ENCODE measurements around the gene DOCK7.

Gene DOCK7

GRCh38 chr1:62726011-62726442 is 37.8 kb upstream of the DOCK7 start:
- Histone ChIP-seq H3K36me3 (ENCODE audit: low read length) (no peaks in the 10 kb centered on the region), H3K4me3 (ENCODE audit: insufficient read depth, low read length, poor library complexity, severe bottlenecking) (no peak overlapping the region), H2AFZ (ENCODE audit: low read depth, low read length, severe bottlenecking) (no peak overlapping the region), H3K27me3 (ENCODE audit: low read length) (no peaks in the 10 kb centered on the region), H3K79me2 (ENCODE audit: insufficient read depth, low read length) (no peaks in the 10 kb centered on the region), H3F3A (ENCODE audit: insufficient read depth) (no peaks in the 10 kb centered on the region), H3K9me3 (ENCODE audit: insufficient read depth, low read length) (no peaks in the 10 kb centered on the region), H4K20me1 (ENCODE audit: low read depth, low read length) (no peaks in the 10 kb centered on the region), H3K9ac (ENCODE audit: low read length) (no peak overlapping the region), H3K9me2 (replicated peaks; ENCODE audit: insufficient read depth, low read length) (no peaks in the 10 kb centered on the region), H3K4me2 (ENCODE audit: low read depth, low read length, poor library complexity, severe bottlenecking) (no peak overlapping the region), H3K27ac (ENCODE audit: low read depth, low read length) (no peak overlapping the region)
- TF ChIP-seq CTCF (IDR thresholded peaks at IDR 0.05; ENCODE audit: insufficient read depth, low read length, poor library complexity, severe bottlenecking) (no peak), EZH2phosphoT487 (conservative IDR thresholded peaks at IDR 0.05; ENCODE audit: low read length) (no peak)

GRCh38 chr1:62725255-62725654 is 37.1 kb upstream of the DOCK7 start:
- no peaks in the 10 kb centered on the region for H4K20me1 ChIP-seq (ENCODE audit: low read depth, low read length)
- H3F3A ChIP-seq (ENCODE audit: insufficient read depth), result no peaks in the 10 kb centered on the region
- H3K9me3 ChIP-seq (ENCODE audit: insufficient read depth, low read length), result no peaks in the 10 kb centered on the region
- no peaks in the 10 kb centered on the region for H3K27me3 ChIP-seq (ENCODE audit: low read length)
- no peaks in the 10 kb centered on the region for H3K36me3 ChIP-seq (ENCODE audit: low read length)
- H3K9ac ChIP-seq (ENCODE audit: low read length), result no peak overlapping the region
- no peaks in the 10 kb centered on the region for H3K9me2 ChIP-seq (replicated peaks; ENCODE audit: insufficient read depth, low read length)
- no peak overlapping the region for H3K4me2 ChIP-seq (ENCODE audit: low read depth, low read length, poor library complexity, severe bottlenecking)
- H2AFZ ChIP-seq (ENCODE audit: low read depth, low read length, severe bottlenecking), result no peak overlapping the region
- no peak overlapping the region for H3K27ac ChIP-seq (ENCODE audit: low read depth, low read length)
- H3K79me2 ChIP-seq (ENCODE audit: insufficient read depth, low read length), result no peaks in the 10 kb centered on the region
- TF ChIP-seq EZH2phosphoT487 (conservative IDR thresholded peaks at IDR 0.05; ENCODE audit: low read length) (no peak), CTCF (IDR thresholded peaks at IDR 0.05; ENCODE audit: insufficient read depth, low read length, poor library complexity, severe bottlenecking) (no peak)
- H3K4me3 ChIP-seq (ENCODE audit: insufficient read depth, low read length, poor library complexity, severe bottlenecking), result no peak overlapping the region

GRCh38 chr1:62724430-62724829 is 36.2 kb upstream of the DOCK7 start:
- no peak overlapping the region for H3K4me2 ChIP-seq (ENCODE audit: low read depth, low read length, poor library complexity, severe bottlenecking)
- H3K27ac ChIP-seq (ENCODE audit: low read depth, low read length), result no peak overlapping the region
- no peaks in the 10 kb centered on the region for H3K36me3 ChIP-seq (ENCODE audit: low read length)
- no peaks in the 10 kb centered on the region for H3F3A ChIP-seq (ENCODE audit: insufficient read depth)
- no peak overlapping the region for H3K9ac ChIP-seq (ENCODE audit: low read length)
- H3K79me2 ChIP-seq (ENCODE audit: insufficient read depth, low read length), result no peaks in the 10 kb centered on the region
- H3K9me3 ChIP-seq (ENCODE audit: insufficient read depth, low read length), result no peaks in the 10 kb centered on the region
- H3K4me3 ChIP-seq (ENCODE audit: insufficient read depth, low read length, poor library complexity, severe bottlenecking), result no peak overlapping the region
- H3K9me2 ChIP-seq (replicated peaks; ENCODE audit: insufficient read depth, low read length), result no peaks in the 10 kb centered on the region
- no peak for TF ChIP-seq CTCF (IDR thresholded peaks at IDR 0.05; ENCODE audit: insufficient read depth, low read length, poor library complexity, severe bottlenecking)
- TF ChIP-seq EZH2phosphoT487 (conservative IDR thresholded peaks at IDR 0.05; ENCODE audit: low read length), result no peak
- no peaks in the 10 kb centered on the region for H3K27me3 ChIP-seq (ENCODE audit: low read length)
- no peak overlapping the region for H2AFZ ChIP-seq (ENCODE audit: low read depth, low read length, severe bottlenecking)
- no peaks in the 10 kb centered on the region for H4K20me1 ChIP-seq (ENCODE audit: low read depth, low read length)

All from SU-DHL-6 (cell line).